NB4 (cell line): ENCODE data around the gene HJURP.

Experiments used
- DNase-seq: peaks from one replicate; pipeline ENCODE4 v3.0.0; 2010; ENCODE audit warnings: low read depth
- H3K4me3 ChIP-seq: one replicate; pipeline ENCODE4 v1.5.1; 2011; ENCODE audit warnings: mild to moderate bottlenecking, low read depth, low read length, moderate library complexity
- CTCF ChIP-seq: IDR thresholded peaks from one replicate; pipeline ENCODE4 v1.5.1; 2012; ENCODE audit warnings: low read depth, low read length
- MYC ChIP-seq: IDR thresholded peaks from 2 replicates; pipeline ENCODE4 v1.6.1; 2011; ENCODE audit warnings: low read depth, low read length
- POLR2A ChIP-seq: IDR thresholded peaks from 2 replicates; pipeline ENCODE4 v1.6.1; 2011; ENCODE audit warnings: mild to moderate bottlenecking; ENCODE audit not compliant: insufficient read length; ENCODE audit errors: extremely low read depth
- TF ChIP-seq, protein P1 (sequence below): IDR thresholded peaks from 2 replicates; pipeline ENCODE4 v1.6.1; 2011; ENCODE audit warnings: low read depth, low read length

The HJURP gene

GRCh38 chr2:233793465-233794127 lies 60.7 kb downstream of the HJURP start:
- TF ChIP-seq MYC (no peak), POLR2A (no peak), CTCF (no peak)
- TF ChIP-seq, protein P1, sequence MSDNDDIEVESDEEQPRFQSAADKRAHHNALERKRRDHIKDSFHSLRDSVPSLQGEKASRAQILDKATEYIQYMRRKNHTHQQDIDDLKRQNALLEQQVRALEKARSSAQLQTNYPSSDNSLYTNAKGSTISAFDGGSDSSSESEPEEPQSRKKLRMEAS: no peak
- H3K4me3 ChIP-seq: no peak overlapping the region
- DNase-seq: no peak

DNA sequence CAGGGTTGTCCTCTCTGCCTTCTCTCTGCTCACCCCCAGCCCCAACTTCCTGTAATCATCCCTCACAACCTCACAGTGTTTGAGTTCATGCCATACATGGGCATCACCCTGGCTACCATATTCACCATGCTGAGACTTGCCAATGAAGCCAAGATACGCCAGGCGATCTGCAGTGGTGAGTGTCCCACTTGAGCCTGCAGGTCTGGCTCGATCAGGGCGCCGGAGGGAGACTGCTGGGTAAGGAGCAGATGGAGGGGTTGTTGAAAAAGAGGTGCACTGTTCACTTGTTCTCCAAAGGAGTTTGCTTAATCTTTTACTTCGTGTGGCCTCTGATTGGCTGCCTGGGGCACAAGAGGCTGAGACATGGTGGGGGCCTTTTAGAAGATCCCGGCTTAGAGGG lies 61.6 kb downstream of the HJURP start:
- no peak for DNase-seq
- H3K4me3 ChIP-seq: no peak overlapping the region
- TF ChIP-seq, protein P1: no peak

- no peak for DNase-seq
- TF ChIP-seq MYC: no peak
- TF ChIP-seq, protein P1: no peak
- TF ChIP-seq CTCF: no peak
- no peak for TF ChIP-seq POLR2A
Measured at GRCh38 chr2:233791883-233792329, 62.4 kb downstream of the HJURP start.

DNA sequence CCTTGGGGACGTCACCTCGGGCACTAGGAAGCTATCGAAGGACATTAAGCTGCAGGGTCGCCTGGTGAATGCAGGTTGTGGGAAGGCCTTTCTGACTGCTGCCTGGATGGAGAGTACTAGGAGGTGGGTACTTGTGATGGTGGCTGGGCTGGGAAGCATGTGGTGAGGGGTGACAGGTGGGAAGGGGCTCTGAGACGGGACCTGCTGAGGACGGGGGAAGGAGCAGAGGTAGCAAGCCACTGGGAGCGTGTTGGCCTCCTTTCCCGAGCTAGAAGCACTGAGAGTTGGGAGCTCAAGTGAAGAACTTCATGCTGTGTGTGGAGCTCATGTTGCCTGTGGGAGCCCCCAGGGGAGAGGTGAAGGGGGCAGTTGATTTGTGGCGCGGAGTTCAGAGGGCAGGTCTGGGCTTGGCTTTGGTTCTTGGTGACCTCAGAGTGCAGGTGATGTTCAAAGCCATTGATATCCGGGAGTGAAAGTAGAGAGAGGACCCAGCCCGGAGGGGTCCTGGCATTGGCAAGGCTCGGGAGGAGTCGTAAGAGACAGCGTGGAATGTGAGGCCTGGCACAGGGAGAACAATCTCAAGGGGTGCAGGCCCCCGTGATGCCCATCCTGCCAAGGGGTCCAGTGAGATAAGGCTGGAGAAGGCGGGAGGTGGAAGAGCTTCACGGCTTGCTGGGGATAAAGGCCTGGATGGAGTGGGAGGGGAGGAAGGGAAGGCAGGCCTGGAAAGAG lies 63.0 kb downstream of the HJURP start:
- TF ChIP-seq POLR2A (no peak), MYC (no peak), CTCF (no peak)
- TF ChIP-seq, protein P1: no peak
- no peak for DNase-seq
- no peak overlapping the region for H3K4me3 ChIP-seq

More at GRCh38 chr2:233791883-233792329, 62.4 kb downstream of the HJURP start:
- no peak overlapping the region for H3K4me3 ChIP-seq

DNA sequence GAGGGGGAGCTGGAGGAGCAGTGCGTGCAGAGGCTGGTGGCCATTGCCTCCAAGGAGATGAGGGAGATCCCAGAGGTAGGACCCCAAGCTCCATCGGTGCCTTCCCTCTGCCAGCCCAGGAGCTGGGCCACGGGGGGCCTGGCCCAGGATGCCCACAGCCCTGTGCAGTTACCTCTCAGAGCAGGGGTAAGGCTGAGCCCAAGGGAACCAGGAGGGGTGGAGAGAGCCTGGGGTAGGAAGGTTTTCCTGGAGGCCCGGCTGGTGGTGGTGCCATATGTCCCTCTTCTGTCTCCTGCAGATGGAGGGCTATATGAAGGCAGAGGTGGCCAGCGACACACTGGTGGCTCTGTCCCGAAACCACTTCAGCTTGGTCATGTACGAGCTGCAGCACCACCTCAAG lies 64.8 kb downstream of the HJURP start:
- H3K4me3 ChIP-seq: no peak overlapping the region
- DNase-seq: no peak
- TF ChIP-seq POLR2A (no peak), CTCF (no peak), MYC (no peak)
- TF ChIP-seq, protein P1: no peak
